Measurements from ENCODE around the gene APP. TPM values are rescaled to one million over a fixed set of nuclear protein-coding genes. Genes with fewer than 3 reads are reported as not detected.
A peak's percentile ranks its signal among the peaks of the same experiment; 100 is the strongest.

The APP gene
- total RNA-seq, 1 donor from 2014 or later = 1,326 TPM

- DNase-seq (ENCODE audit: low read depth in 2 of 2) = peak; percentile 41 to 75
These were observed 262.8 kb downstream of the APP start for GRCh38 chr21:25907573-25908275.

GRCh38 chr21:25906587-25906986, 264.0 kb downstream of the APP start:
- DNase-seq (ENCODE audit: low read depth in 2 of 2) = no peak

GRCh38 chr21:25905126-25905525, 265.4 kb downstream of the APP start:
- DNase-seq (ENCODE audit: low read depth in 2 of 2) = no peak

DNA sequence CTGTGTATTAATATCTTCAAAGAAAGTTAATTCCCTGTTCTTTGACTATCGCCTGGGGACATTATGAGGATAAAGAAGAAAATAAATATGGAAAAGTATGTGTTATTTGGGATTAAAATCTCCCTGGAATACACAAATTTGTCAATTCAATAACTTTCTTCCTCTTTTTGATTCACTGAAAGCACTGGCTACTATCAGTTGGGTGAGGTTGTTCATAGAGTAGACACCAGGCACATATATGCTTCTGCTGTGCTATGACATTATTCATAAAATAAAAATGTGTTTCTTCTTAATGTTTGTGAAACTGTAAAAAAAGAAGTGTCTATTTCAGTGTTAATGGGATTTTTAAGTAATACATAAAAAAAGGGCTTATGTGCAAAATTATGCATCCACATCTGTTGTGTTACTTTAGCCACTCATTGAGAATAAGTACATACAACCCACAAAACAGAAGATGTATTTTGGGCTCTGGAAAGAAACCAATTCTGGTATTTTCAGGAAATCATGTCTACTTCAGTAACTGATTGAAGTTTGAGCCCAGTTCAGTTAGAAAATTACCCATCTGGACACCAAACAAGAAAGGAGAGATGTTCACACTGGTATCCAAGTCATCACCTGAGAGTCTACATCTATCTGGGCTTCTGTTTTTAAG, 266.4 kb downstream of the APP start:
- DNase-seq (ENCODE audit: low read depth in 2 of 2) = no peak

- no peak for DNase-seq (ENCODE audit: low read depth in 2 of 2)
These were observed 267.0 kb downstream of the APP start for GRCh38 chr21:25903607-25904006.

DNA sequence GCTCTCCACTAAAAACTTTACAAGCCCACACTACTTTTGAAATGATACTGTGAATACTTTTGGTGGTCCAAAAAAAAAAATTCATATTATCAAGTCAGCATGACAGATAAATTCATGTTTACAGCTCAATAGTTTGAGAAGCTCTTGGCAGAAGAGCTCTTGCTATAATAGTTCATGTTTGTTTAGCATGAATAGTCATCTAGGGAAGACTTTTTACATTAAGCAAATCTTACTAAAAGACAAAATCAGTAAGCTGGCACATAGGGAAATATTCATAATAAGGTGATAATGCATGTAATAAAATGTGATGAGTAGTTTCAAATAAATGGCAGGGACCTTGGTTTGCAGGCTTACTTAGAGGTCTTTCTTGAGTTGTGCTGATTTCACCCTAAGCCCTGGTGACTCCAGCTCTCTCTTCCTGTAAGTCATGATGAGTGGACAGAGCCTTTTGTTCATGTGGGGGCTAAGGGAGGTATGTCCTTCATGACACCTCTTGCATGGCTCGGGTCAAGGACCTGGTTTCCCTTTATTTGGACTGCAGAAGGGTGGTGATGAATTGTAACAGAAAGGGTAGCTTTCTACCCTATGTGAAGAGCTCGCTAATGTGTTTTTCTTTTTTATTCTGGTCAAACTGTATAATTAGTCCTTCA, 269.1 kb downstream of the APP start:
- peak in 1 of 2 donors; percentile 86 for DNase-seq (ENCODE audit: low read depth in 2 of 2)

DNA sequence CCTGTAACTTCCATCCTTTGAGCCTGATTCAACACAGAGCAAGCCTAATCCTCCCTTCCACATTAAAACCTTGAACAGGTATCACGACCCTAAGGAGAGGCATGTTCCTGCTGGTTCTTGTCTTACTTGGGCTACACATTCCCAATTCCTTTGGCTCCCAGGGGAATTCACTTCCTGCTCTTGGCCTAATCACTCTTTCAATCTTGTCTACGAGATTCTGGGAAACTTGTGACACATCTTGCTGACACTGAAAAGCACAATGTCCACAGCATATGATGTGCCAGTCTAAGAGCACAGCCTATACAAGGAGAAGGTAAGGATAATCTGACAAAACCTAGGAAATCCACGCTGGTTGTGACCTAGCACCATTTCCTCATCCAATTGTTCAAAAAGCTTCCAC, 271.9 kb downstream of the APP start:
- DNase-seq (ENCODE audit: low read depth in 2 of 2) = peak in 1 of 2 donors; percentile 31

DNA sequence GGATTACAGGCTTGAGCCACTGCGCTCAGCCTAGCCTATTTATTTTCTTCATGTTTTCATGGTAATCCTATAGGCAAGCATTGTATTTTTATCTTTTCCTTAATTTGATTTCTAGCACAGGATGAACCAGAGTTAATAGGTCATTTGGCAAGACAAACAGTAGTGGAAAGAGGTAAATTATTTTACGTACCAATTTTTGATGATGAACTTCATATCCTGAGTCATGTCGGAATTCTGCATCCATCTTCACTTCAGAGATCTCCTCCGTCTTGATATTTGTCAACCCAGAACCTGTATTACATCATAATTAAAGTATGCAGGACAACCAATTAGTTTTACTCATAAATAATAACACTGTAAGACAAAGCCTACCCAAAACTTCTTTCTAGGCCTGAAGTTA, 273.2 kb downstream of the APP start:
- peak in 1 of 2 donors; percentile 33 for DNase-seq (ENCODE audit: low read depth in 2 of 2)

GRCh38 chr21:25896501-25897056, 274.0 kb downstream of the APP start:
- DNase-seq (ENCODE audit: low read depth in 2 of 2) = peak in 1 of 2 donors; percentile 26

GRCh38 chr21:25895565-25896205, 274.9 kb downstream of the APP start:
- DNase-seq (ENCODE audit: low read depth in 2 of 2) = peak; percentile 65 to 74

DNA sequence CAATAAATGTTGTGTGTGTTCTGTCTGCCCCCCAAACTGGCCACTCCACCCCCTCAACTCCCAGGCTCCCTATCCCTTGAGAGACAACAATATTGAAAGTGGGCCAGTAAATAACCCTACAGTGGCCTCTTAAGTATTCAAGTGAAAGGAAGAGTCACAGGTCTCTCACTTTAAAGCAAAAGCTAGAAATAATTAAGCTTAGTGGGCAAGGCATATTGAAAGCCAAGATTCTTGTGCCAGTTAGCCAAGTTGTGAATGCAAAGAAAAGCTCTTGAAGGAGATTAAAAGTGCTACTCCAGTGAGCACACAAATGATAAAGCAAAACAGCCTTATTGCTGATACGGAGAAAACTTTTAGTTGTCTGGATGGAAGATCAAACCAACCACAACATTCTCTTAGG, 277.4 kb downstream of the APP start:
- no peak for DNase-seq (ENCODE audit: low read depth in 2 of 2)

DNA sequence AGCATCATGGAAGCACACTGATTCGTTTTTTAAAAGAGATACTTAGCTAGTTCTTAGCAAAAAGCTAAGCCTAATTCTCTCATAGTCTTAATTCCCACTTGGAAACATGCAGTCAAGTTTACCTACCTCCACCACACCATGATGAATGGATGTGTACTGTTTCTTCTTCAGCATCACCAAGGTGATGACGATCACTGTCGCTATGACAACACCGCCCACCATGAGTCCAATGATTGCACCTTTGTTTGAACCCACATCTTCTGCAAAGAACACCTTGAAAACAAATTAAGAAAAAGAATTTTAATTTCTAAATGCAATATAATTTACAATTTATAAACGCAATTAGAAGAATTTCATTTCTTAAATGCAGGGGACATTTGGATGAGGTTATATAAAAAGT, 279.0 kb downstream of the APP start:
- DNase-seq (ENCODE audit: low read depth in 2 of 2) = no peak

DNA sequence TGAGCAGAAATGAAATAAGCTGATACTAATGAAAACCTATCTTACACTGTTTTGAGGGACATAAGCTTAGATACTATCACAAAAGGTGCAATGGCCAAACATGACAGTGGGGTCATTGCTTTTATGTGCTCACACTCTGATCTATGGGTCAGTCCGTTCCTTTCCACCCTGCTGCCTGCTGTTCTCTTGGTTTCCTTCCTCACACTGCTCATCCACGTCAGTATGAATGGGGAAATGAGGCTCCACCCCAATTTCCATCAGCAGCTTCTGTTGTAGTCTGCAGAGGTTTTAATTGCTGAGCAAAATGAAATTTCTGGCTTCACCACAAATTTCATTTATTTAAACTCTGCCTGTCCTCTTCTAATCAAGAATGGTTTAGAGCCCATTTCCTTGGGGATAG, 280.6 kb downstream of the APP start:
- DNase-seq (ENCODE audit: low read depth in 2 of 2) = peak; percentile 48 to 90

DNA sequence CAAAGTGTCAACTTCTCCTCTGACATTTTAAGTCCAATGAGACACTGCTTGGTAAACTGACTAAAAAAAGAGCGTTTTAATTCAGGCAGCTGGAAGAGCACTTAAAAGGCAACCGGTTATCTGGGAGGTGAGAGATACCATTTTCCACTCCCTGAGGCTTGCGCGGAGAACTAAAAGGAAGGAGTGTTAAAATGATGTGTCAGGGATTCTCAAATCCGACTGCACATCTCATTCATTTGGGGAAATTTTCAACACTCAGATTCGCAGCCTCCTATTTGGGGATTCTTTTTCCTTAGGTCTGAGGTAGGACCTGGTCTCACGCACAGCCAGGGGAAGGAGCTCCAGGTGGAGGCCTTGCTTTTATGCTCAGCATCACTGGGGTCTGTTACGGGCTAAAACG, 281.9 kb downstream of the APP start:
- DNase-seq (ENCODE audit: low read depth in 2 of 2) = no peak

DNA sequence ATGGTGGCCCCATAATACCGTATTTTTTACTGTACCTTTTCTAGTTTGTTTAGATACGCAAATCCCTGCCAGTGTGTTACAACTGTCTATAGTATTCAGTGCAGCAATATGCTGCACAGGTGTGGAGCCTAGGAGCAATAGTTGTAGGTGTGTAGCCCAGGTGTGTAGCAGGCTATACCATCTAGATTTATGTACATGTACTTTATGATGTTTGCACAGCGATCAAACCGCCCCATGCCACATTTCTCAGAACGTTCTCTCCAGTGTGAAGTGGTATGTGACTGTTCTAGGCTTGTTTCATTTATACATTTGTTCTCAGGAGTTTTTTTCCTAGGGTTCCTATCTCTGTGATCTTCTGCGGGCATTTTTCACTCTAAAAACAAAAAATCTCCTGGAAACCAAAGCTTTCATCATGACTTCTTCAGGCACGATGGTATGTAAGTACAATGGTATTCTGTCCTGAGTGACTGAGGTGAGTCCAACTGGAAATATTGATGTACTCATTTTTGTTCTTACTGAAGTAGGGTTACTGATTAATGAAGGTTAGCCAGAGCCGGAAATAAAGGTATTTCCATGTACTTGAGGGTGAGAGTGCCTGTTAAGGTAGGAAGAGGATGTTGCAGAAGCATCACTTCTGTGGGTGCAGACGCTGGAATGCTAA, 282.8 kb downstream of the APP start:
- DNase-seq (ENCODE audit: low read depth in 2 of 2) = no peak

GRCh38 chr21:25887166-25887565, 283.4 kb downstream of the APP start:
- DNase-seq (ENCODE audit: low read depth in 2 of 2) = no peak

DNA sequence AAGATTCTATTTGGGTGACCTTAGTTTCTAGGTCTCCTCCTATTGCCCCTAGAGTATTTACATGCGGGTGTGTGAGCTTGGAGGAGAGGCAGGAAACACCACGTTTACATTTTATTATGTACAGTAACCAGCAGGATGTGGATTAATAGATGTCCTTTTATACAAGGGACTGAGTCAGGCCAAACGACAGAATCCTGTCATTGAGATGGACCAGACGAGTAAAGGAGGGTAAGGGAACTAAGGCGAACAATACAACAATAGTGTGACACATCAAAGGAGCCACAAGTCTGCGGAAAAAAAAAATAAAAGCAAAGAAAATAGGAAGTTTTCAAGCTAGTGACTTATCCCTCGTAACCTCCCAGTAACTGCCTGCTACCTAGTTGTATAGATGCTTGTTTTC, 284.7 kb downstream of the APP start:
- DNase-seq (ENCODE audit: low read depth in 2 of 2) = peak; percentile 57 to 88

GRCh38 chr21:25885405-25885804, 285.2 kb downstream of the APP start:
- peak; percentile 73 to 92 for DNase-seq (ENCODE audit: low read depth in 2 of 2)

- no peak for DNase-seq (ENCODE audit: low read depth in 2 of 2)
These were observed 286.3 kb downstream of the APP start for GRCh38 chr21:25884311-25884710.

DNA sequence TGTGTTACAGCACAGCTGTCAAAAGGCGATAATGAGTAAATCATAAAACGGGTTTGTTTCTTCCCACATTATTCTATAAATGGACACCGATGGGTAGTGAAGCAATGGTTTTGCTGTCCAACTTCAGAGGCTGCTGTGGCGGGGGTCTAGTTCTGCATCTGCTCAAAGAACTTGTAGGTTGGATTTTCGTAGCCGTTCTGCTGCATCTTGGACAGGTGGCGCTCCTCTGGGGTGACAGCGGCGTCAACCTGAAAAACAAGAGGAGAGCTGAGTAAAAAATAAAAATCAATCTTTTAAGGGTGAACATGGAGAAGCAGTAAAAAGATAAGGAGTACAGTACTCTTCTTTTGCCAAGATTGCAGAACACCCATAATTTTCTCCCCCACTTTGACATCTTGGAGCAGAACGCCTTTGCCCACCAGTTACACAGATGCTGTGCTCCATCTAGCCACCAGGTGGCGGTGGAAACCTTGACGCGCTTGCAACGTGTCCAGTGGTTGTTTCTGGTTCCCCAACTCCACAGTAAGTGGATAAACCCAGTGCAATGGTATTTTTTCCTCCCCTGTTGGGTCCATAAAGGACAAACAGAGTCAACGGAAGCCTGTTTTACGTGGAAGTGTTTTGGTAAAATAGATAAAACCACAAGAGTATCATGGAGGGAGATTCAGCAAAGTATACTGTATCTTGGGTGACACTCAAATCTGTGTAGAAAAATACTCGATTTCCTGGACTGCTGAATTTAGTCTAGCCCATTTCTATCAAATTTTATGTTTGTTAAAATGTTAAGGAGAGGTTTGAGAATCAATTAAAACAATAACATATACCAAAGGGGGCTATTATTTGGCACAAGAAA, 288.8 kb downstream of the APP start:
- peak; percentile 76 to 83 for DNase-seq (ENCODE audit: low read depth in 2 of 2)
